Immature natural killer cell (primary cell): ENCODE data around the gene POLR2J3. TPM values are rescaled to one million over a fixed set of nuclear protein-coding genes. Genes with fewer than 3 reads are reported as not detected.
"Not testable (repeated sequence)": the region's sequence is repeated elsewhere in the genome, so short reads cannot be mapped to it uniquely, and the experiment has no call there.

Experiments used
- DNase-seq, 3 donors: peaks; one replicate each; pipeline ENCODE4 v3.0.0; 2022; ENCODE audit warnings: mixed read lengths in 1 of 3
- H3K27ac Mint-ChIP-seq, 6 donors: one replicate each; pipeline ENCODE4 v1.8.0; 2020; ENCODE audit warnings: mixed read lengths in 6 of 6, mild to moderate bottlenecking in 5 of 6, inconsistent platforms in 4 of 6, moderate library complexity in 3 of 6
- H3K27me3 Mint-ChIP-seq, 3 donors: one replicate each; pipeline ENCODE4 v1.8.0; 2020 to 2021; ENCODE audit warnings: low read depth in 3 of 3, mild to moderate bottlenecking in 3 of 3, mixed read lengths in 3 of 3, moderate library complexity in 3 of 3, inconsistent platforms in 1 of 3
- H3K36me3 Mint-ChIP-seq, 3 donors: one replicate each; pipeline ENCODE4 v1.8.0; 2020; ENCODE audit warnings: mixed read lengths in 3 of 3, inconsistent platforms in 2 of 3, mild to moderate bottlenecking in 2 of 3
- H3K4me1 Mint-ChIP-seq, 2 donors: one replicate each; pipeline ENCODE4 v1.8.0; 2020; ENCODE audit warnings: inconsistent platforms in 2 of 2, mild to moderate bottlenecking in 2 of 2, mixed read lengths in 2 of 2, moderate library complexity in 1 of 2
- H3K4me3 Mint-ChIP-seq, 5 donors: one replicate each; pipeline ENCODE4 v1.8.0; 2020; ENCODE audit warnings: mild to moderate bottlenecking in 5 of 5, mixed read lengths in 5 of 5, inconsistent platforms in 3 of 5, moderate library complexity in 3 of 5
- H3K9me3 Mint-ChIP-seq, 6 donors: one replicate each; pipeline ENCODE4 v1.8.0; 2020; ENCODE audit warnings: mild to moderate bottlenecking in 6 of 6, mixed read lengths in 6 of 6, inconsistent platforms in 4 of 6, moderate library complexity in 3 of 6
- polyA plus RNA-seq, 3 donors: library from polyadenylated mRNA; unstranded; fragments of 300-500 nt; fragmentation: Illumina TruSeq; gene quantifications; one replicate each; pipeline ENCODE4 v1.2.3, GENCODE V29; 2021

POLR2J3 gene
- polyA plus RNA-seq, 3 donors from 2014 or later = 13.5 to 44.4 (median 29.4) TPM

DNA sequence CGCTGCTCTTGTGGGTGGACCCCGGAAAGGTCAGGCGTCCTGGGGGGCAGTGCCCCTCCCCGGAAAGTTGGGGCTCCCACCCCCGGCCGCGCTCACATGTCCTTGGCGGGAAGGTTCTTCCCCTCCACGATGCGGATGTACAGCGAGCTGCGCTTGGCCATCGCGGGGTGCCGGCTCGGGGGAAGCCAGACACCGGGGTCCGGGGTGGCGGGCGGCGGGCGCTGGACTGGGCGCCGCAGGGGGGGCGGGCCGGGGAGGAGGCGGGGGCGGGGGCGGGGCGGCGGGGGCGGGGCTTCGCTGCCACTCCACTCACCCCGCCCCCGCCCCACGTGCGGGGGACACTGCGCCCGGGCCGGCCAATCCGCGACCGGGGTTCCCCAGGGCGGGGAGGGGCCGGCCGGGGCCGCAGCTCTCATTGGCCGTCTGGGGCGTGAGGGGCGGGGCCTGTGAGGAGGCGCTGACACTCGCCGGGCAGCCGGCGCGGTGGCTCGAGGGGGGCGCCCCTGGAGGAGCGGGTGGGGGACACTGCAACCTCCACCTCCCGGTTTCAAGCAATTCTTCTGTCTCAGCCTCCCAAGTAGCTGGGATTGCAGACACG lies 54.7 kb downstream of the POLR2J3 start, which contains the start of gene RASA4B:
TSS of gene RASA4B (minus strand) at position 228 of the 598 bp plus-strand sequence. CDS start at position 161, 67 bp downstream.
- H3K36me3 Mint-ChIP-seq, H3K27me3 Mint-ChIP-seq, H3K27ac Mint-ChIP-seq, H3K4me1 Mint-ChIP-seq, DNase-seq, H3K9me3 Mint-ChIP-seq: not testable (repeated sequence)
- H3K4me3 Mint-ChIP-seq = peak within 1 kb of the TSS in 4 of 5 donors; percentile 48 to 67 (median 52)

Other genes starting within 250 kb of the POLR2J3 start
- gene SPDYE6, start 216.1 kb downstream of the POLR2J3 start, polyA plus RNA-seq = under 1 TPM in 1 of 3 donors, not detected in 2; 0.97 TPM
- 10 to 100 TPM; 13.2 to 20.2 (median 17.2) TPM for gene PRKRIP1, start 176.2 kb downstream of the POLR2J3 start, polyA plus RNA-seq
- 100 to 1,000 TPM in 1 of 3 donors, 10 to 100 TPM in 2; 73.5 to 125 (median 80.6) TPM for gene ORAI2, start 139.0 kb downstream of the POLR2J3 start, polyA plus RNA-seq
- 10 to 100 TPM; 16.2 to 25.8 (median 18.5) TPM for gene ALKBH4, start 107.7 kb downstream of the POLR2J3 start, polyA plus RNA-seq
- gene LRWD1, start 107.6 kb downstream of the POLR2J3 start, polyA plus RNA-seq = 10 to 100 TPM; 13.5 to 22.8 (median 21.5) TPM
- gene POLR2J, start 93.7 kb downstream of the POLR2J3 start, polyA plus RNA-seq = 100 to 1,000 TPM; 103 to 115 (median 115) TPM
- gene RASA4B, start 54.8 kb downstream of the POLR2J3 start, polyA plus RNA-seq = 1 to 10 TPM; 1.8 to 2.7 (median 2.1) TPM
- 1 to 10 TPM in 2 of 3 donors, under 1 TPM in 1; 0.81 to 5.2 (median 2.5) TPM for gene UPK3BL2, start 28.9 kb downstream of the POLR2J3 start, polyA plus RNA-seq
- gene SPDYE2, start 21.4 kb downstream of the POLR2J3 start, polyA plus RNA-seq = under 1 TPM in 2 of 3 donors, not detected in 1; 0.22 to 0.86 TPM
- 1 to 10 TPM; 3.2 to 6.1 (median 5.0) TPM for gene RASA4, start 44.2 kb upstream of the POLR2J3 start, polyA plus RNA-seq
- gene UPK3BL1, start 70.2 kb upstream of the POLR2J3 start, polyA plus RNA-seq = 10 to 100 TPM; 15.8 to 38.2 (median 30.9) TPM
- gene SPDYE2B, start 77.7 kb upstream of the POLR2J3 start, polyA plus RNA-seq = not detected
- gene POLR2J2, start 99.1 kb upstream of the POLR2J3 start, polyA plus RNA-seq = 1 to 10 TPM in 2 of 3 donors, under 1 TPM in 1; 0.95 to 9.8 (median 3.7) TPM
- 10 to 100 TPM in 1 of 3 donors, 1 to 10 TPM in 2; 8.2 to 11.6 (median 8.3) TPM for gene FAM185A, start 176.4 kb upstream of the POLR2J3 start, polyA plus RNA-seq